Measurements from ENCODE around the gene ZSCAN22. TPM values are rescaled to one million over a fixed set of nuclear protein-coding genes. Genes with fewer than 3 reads are reported as not detected.

Gene ZSCAN22
- total RNA-seq, 4 donors from 2014 or later, result 1.1 to 2.4 (median 1.8) TPM

DNA sequence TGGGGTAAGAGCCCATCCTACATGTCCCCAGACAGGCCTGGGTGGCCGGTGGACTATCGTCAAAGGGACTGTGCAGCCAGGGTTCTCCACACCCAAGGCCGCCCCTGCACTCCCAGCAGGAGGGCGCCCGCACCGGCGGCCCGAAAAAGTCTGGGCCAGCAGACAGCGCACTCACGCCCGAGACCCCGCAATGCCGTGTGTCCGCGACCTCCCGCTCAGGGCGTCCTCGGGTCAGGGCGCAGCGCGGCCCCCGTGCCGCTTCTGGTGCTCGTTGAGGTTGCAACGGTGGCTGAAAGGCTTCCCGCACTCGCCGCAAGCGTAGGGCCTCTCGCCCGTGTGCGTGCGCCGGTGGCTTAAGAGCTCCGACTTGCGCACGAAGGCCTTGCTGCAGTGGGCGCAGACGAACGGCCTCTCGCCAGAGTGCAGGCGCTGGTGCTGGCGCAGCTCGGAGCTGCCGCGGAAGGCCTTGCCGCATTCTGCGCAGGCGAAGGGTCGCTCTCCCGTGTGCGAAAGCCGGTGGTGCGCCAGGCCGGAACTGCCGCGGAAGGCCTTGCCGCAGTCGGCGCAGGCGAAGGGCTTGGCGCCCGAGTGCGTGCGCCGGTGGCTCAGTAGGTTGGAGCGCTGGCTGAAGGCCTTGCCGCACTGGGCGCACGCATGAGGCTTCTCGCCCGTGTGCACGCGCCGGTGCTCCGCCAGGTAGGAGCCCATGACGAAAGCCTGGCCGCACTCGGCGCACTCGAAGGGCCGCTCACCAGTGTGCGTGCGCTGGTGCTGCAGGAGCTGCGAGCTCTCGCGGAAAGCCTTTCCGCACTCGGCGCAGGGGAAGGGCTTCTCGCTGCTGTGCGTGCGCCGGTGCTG, 29.3 kb downstream of the ZSCAN22 start:
- no peaks in the 10 kb centered on the region for H3K4me1 ChIP-seq
- H3K27me3 ChIP-seq, result peaks cover 2 to 25% (median 10%) of the 10 kb centered on the region in 3 donors
- H3K27ac ChIP-seq, result no peak overlapping the region
- DNase-seq, result no peak
- peak overlapping the region; percentile 9 to 38 (median 32) for H3K4me3 ChIP-seq
- no peaks in the 10 kb centered on the region for H3K36me3 ChIP-seq
- in situ Hi-C loops (cut with MboI; ENCODE audit: low sequenced_read_pairs in 4 of 4), result no loop called here
- TF ChIP-seq, protein P1, sequence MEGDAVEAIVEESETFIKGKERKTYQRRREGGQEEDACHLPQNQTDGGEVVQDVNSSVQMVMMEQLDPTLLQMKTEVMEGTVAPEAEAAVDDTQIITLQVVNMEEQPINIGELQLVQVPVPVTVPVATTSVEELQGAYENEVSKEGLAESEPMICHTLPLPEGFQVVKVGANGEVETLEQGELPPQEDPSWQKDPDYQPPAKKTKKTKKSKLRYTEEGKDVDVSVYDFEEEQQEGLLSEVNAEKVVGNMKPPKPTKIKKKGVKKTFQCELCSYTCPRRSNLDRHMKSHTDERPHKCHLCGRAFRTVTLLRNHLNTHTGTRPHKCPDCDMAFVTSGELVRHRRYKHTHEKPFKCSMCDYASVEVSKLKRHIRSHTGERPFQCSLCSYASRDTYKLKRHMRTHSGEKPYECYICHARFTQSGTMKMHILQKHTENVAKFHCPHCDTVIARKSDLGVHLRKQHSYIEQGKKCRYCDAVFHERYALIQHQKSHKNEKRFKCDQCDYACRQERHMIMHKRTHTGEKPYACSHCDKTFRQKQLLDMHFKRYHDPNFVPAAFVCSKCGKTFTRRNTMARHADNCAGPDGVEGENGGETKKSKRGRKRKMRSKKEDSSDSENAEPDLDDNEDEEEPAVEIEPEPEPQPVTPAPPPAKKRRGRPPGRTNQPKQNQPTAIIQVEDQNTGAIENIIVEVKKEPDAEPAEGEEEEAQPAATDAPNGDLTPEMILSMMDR (IDR thresholded peaks at IDR 0.05 in 4 of 5, conservative IDR thresholded peaks at IDR 0.05 in 1 of 5), result no peak
- TF ChIP-seq POLR2A (IDR thresholded peaks at IDR 0.05), result no peak
- H3K9me3 ChIP-seq, result no peaks in the 10 kb centered on the region
- ATAC-seq, result no peak
- intact Hi-C loops (cut with DNase I; ENCODE audit: low total_unique reads), result no loop called here

DNA sequence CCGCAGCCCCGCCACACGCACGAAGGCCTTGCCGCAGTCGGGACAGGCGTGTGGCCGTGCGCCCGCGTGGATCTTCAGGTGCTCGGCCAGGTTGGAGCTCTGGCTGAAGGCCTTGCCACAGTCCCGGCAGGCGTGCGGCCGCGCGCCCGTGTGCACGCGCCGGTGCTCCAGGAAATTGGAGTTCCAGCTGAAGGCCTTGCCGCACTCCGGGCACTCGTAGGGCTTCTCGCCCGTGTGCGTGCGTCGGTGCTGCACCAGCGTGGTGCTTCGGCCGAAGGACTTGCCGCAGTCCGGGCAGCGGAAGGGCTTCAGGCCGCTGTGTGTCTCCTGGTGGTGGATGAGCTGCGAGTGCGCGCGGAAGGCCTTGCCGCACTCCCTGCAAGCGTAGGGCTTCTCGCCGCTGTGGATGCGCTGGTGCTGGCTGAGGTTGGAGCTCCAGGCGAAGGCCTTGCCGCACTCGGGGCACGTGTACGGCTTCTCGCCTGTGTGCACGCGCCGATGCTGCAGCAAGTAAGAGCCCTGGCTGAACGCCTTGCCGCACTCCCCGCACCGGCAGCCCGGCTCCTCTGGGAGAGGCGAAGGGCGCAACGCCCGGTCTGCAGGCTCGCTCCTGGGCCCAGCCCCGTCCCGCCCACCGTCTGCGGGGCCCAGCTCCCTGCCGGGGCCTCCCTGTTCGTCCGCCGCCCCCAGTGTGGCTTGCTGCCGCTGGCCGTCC, 30.1 kb downstream of the ZSCAN22 start:
- H3K27me3 ChIP-seq, result peaks cover 2 to 23% (median 9%) of the 10 kb centered on the region in 3 donors
- no peaks in the 10 kb centered on the region for H3K36me3 ChIP-seq
- no peak for DNase-seq
- H3K4me3 ChIP-seq, result peak overlapping the region; percentile 9 to 38 (median 32)
- no peak overlapping the region for H3K27ac ChIP-seq
- no peaks in the 10 kb centered on the region for H3K9me3 ChIP-seq
- peaks cover 0 to 7% of the 10 kb centered on the region in 2 donors for H3K4me1 ChIP-seq
- in situ Hi-C loops (cut with MboI; ENCODE audit: low sequenced_read_pairs in 4 of 4), result no loop called here
- TF ChIP-seq POLR2A (IDR thresholded peaks at IDR 0.05), result no peak
- TF ChIP-seq, protein P1 (IDR thresholded peaks at IDR 0.05 in 4 of 5, conservative IDR thresholded peaks at IDR 0.05 in 1 of 5), result no peak
- intact Hi-C loops (cut with DNase I; ENCODE audit: low total_unique reads), result no loop called here
- ATAC-seq, result no peak

DNA sequence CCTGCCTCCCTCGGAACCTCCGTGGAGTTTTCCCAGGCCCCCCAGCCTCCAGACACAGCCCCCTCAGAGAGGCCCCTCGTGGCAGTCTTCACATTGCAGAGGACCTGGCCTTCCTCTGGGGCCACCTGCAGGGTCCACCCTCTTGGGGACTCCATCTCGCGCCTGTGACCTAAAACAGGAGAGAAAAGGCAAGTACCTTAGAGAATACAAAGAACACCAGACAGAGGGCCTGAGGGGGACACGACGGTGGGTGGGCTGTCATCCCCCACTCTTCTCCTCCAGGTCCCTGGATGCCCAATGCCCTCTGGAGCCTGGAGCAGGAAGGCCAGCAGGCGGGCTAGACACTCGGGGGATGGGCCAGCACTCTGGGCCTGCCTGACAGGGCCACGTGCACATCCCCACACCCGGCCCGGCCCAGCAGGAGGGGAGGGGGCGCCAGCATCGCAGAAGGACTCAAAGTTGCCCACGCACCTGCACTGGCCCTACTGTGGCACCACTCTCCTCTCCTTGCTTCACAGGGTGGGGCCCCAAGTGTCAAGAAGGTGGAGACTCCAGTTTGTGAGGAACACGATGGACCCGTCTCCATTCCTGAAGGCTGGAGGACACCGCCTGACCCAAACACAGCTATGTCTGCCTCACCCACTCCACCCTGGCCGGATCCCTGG, 30.8 kb downstream of the ZSCAN22 start:
- H3K9me3 ChIP-seq, result no peaks in the 10 kb centered on the region
- H3K4me3 ChIP-seq, result no peak overlapping the region
- H3K27me3 ChIP-seq, result peaks cover 2 to 23% (median 9%) of the 10 kb centered on the region in 3 donors
- TF ChIP-seq, protein P1 (IDR thresholded peaks at IDR 0.05 in 4 of 5, conservative IDR thresholded peaks at IDR 0.05 in 1 of 5), result no peak
- TF ChIP-seq POLR2A (IDR thresholded peaks at IDR 0.05), result no peak
- H3K4me1 ChIP-seq, result peaks cover 0 to 8% of the 10 kb centered on the region in 2 donors
- ATAC-seq, result no peak
- in situ Hi-C loops (cut with MboI; ENCODE audit: low sequenced_read_pairs in 4 of 4), result no loop called here
- no peak overlapping the region for H3K27ac ChIP-seq
- no peak for DNase-seq
- intact Hi-C loops (cut with DNase I; ENCODE audit: low total_unique reads), result no loop called here
- no peaks in the 10 kb centered on the region for H3K36me3 ChIP-seq

DNA sequence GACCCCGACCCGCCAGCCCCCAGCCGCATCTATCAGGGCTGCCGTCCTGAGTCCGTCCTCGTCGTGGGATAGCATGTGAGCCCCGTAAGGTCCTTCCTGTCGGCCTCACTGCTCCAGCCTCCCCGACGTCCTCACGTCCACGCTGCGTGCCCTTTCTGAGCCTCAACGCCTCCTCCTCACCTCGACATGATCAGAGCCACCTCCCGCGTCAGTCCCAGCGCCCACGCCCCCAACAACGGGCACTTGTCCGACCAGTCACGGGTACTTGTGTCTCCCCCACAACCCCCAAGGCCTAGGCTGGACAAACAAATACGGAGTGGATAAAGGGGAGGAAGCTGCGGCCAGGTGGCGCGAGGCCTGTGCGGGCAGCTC, 35.1 kb downstream of the ZSCAN22 start:
- Histone ChIP-seq H3K9me3 (no peaks in the 10 kb centered on the region), H3K4me3 (peak overlapping the region; percentile 78 to 95 (median 90)), H3K4me1 (peaks cover 0 to 8% of the 10 kb centered on the region in 2 donors), H3K27ac (peak overlapping the region; percentile 87 to 92 (median 91)), H3K27me3 (peaks cover 0 to 2% (median under 1%) of the 10 kb centered on the region in 3 donors), H3K36me3 (no peaks in the 10 kb centered on the region)
- ATAC-seq (peak in 1 of 2 donors; percentile 2), DNase-seq (no peak)
- no peak for TF ChIP-seq POLR2A (IDR thresholded peaks at IDR 0.05)
- TF ChIP-seq, protein P1 (IDR thresholded peaks at IDR 0.05 in 4 of 5, conservative IDR thresholded peaks at IDR 0.05 in 1 of 5), result no peak
- in situ Hi-C loops (cut with MboI; ENCODE audit: low sequenced_read_pairs in 4 of 4) (no loop called here), intact Hi-C loops (cut with DNase I; ENCODE audit: low total_unique reads) (loop anchor here (1.0 to 2.0 kb wide), 4 partner anchors 19 to 57 kb away; partner anchors contain the start of genes ERVK3-1, RPS5, ZNF837 and ZSCAN22)
